Measurements from ENCODE around the gene BBS9.

Gene BBS9

GRCh38 chr7:33108554-33109004, 20.8 kb upstream of the BBS9 start:
- no peak for TF ChIP-seq CTCF (IDR thresholded peaks at IDR 0.05; ENCODE audit: low read depth, low read length, missing control alignments)
- H3K4me3 ChIP-seq (ENCODE audit: low read depth, low read length) = peak overlapping the region; percentile 92
- no peak for DNase-seq (ENCODE audit: low read depth)

GRCh38 chr7:33109005-33109757, 20.2 kb upstream of the BBS9 start, which contains the start of gene RP9:
Gene RP9, minus strand, starts transcription at chr7:33109404. Its CDS starts 32 bp downstream, at chr7:33109372.
- H3K4me3 ChIP-seq (ENCODE audit: low read depth, low read length) = peak within 1 kb of the TSS; percentile 92
- TF ChIP-seq CTCF (IDR thresholded peaks at IDR 0.05; ENCODE audit: low read depth, low read length, missing control alignments) = peak; percentile 52
- DNase-seq (ENCODE audit: low read depth) = no peak

DNA sequence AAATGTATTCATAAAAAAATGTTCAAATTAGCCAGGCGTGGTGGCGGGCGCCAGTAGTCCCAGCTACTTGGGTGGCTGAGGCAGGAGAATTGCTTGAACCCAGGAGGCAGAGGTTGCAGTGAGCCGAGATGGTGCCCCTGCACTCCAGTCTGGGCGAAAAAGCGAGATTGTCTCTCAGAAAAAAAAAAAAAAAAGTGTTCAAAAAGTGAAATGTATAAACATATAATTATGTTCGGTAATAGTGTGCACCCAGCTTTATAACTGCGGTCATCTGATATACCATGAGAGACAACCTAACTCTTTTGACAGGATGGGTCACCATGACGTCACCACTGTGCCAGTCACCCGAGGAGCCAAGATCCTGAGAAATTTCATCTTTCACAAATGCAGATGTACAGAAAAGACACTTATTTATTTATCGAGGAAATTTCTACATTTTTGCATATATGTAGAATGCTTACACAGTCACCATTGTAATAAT, 19.6 kb upstream of the BBS9 start:
- no peak for TF ChIP-seq CTCF (IDR thresholded peaks at IDR 0.05; ENCODE audit: low read depth, low read length, missing control alignments)
- DNase-seq (ENCODE audit: low read depth) = no peak
- H3K4me3 ChIP-seq (ENCODE audit: low read depth, low read length) = peak overlapping the region; percentile 56

GRCh38 chr7:33111614-33112013, 17.8 kb upstream of the BBS9 start:
- DNase-seq (ENCODE audit: low read depth) = no peak
- H3K4me3 ChIP-seq (ENCODE audit: low read depth, low read length) = no peak overlapping the region
- no peak for TF ChIP-seq CTCF (IDR thresholded peaks at IDR 0.05; ENCODE audit: low read depth, low read length, missing control alignments)

DNA sequence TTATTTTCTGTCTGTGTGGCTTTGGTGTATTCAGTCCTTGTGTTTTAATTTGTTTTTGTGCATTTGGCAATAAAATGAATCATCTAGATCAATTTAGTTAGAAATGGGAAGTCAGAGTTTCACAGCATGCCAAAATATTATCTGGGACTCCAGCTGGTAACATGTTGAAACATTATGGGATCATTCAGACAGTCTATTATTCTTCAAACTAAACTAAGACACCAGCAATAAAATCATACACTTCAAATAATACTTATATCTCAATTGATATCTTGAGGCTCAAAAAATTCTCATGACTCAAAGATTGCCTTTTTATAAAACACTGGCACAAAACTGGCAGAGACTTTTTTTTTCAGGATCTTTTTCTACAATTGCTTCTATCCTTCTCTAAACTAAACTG, 14.4 kb upstream of the BBS9 start:
- no peak for TF ChIP-seq CTCF (IDR thresholded peaks at IDR 0.05; ENCODE audit: low read depth, low read length, missing control alignments)
- no peak overlapping the region for H3K4me3 ChIP-seq (ENCODE audit: low read depth, low read length)
- DNase-seq (ENCODE audit: low read depth) = no peak

DNA sequence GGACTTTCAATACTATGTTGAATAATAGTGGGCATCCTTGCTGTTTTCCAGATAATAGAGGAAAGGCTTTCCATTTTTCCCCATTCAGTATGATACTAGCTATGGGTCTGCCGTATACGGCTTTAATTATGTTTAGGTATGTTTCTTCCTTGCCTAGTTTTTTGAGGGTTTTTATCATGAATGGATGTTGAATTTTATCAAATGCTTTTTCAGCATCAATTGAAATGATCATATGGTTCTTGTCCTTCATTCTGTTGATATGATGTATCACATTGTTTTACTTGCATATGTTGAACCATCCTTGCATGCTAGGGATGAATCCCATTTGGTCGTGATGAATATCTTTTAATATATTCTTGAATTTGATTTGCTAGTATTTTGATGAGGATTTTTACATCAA, 11.0 kb upstream of the BBS9 start:
- no peak for DNase-seq (ENCODE audit: low read depth)
- H3K4me3 ChIP-seq (ENCODE audit: low read depth, low read length) = no peak overlapping the region
- TF ChIP-seq CTCF (IDR thresholded peaks at IDR 0.05; ENCODE audit: low read depth, low read length, missing control alignments) = no peak

GRCh38 chr7:33127085-33127484, 2.3 kb upstream of the BBS9 start:
- H3K4me3 ChIP-seq (ENCODE audit: low read depth, low read length) = no peak overlapping the region
- no peak for TF ChIP-seq CTCF (IDR thresholded peaks at IDR 0.05; ENCODE audit: low read depth, low read length, missing control alignments)
- no peak for DNase-seq (ENCODE audit: low read depth)

Data from GM12864 (cell line).